Heart left ventricle (tissue), 13 donors: Measurements from ENCODE around the gene PSMG3.

Source experiments
- POLR2A ChIP-seq, 2 donors: fragments of 450-650 bp; IDR thresholded peaks; one replicate each; pipeline ENCODE4 v1.6.1; 2017; ENCODE audit warnings: antibody characterized with exemption in 2 of 2, mild to moderate bottlenecking in 2 of 2, moderate library complexity in 2 of 2
- TF ChIP-seq, protein P1 (sequence below), 12 donors: fragments of 200-600 bp; sonication (generic) in 4 of 12; IDR thresholded peaks; one replicate each; pipeline versions ENCODE4 v1.5.0 to v1.8.0; 2018 to 2022; ENCODE audit warnings: antibody characterized with exemption in 12 of 12, mild to moderate bottlenecking in 5 of 12
- donor health status: ischemic (EF 13 %, LVEDD 7.1; RV severe dilation, severe dysfunction).
- donor health status: DM: no; HTN: yes; CAD: no.
- donor health status: DM: no; HTN: no; CAD: no.
- donor health status: ischemic (EF 25% LVEDD 6.9; RV normal size, moderate dysfunction).
- donor health status: ischemic (EF 25% LVEDD 5.7; RV mildly dilated, moderate dysfunction).
- donor health status: ischemic (EF 35%, LVEDD 5.7; RV mildly dilated, moderate dysfunction).
- donor health status: nonischemic (EF 11% LVEDD 7.7; RV severe dilation, severe dysfunction).
- donor health status: DM: yes; HTN: yes; CAD: no.
- donor health status: PGD.
- donor health status: ischemic (EF 29% LVEDD 5.4; RV normal size, mild dysfunction).
- donor health status: nonischemic (EF 23%, LVEDD 6.1; RV moderate dilation, normal function).

DNA sequence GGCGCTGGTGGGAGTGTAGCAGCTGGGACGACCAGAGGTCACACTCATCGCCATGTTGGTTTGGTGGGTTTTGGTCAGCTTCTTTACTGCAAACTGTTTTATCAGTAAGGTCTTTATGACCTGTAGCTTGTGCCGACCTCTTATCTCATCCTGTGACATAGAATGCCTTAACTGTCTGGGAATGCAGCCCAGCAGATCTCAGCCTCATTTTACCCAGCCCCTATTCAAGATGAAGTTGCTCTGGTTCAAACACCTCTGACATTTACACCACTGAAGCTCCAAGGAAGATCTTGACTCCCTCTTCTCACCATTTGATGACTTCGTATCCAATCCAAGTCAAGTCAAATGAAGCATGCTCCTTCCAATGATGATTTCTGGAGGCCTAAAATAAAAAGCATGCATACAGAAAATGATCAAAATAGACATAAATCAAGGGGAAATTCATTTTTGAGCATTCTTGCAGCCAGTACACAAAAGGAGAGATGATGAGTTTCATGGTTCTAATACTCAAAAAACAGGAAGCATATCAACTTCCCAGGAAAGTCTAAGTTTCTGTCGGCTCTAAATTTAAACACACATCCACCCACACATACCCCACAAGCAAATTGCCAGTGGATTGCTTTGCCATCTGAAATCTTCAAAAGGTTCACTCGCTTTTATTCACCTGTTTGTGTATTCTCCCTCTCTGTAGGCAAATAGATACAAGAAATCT lies 2.4 kb upstream of the PSMG3 start:
- TF ChIP-seq, protein P1, sequence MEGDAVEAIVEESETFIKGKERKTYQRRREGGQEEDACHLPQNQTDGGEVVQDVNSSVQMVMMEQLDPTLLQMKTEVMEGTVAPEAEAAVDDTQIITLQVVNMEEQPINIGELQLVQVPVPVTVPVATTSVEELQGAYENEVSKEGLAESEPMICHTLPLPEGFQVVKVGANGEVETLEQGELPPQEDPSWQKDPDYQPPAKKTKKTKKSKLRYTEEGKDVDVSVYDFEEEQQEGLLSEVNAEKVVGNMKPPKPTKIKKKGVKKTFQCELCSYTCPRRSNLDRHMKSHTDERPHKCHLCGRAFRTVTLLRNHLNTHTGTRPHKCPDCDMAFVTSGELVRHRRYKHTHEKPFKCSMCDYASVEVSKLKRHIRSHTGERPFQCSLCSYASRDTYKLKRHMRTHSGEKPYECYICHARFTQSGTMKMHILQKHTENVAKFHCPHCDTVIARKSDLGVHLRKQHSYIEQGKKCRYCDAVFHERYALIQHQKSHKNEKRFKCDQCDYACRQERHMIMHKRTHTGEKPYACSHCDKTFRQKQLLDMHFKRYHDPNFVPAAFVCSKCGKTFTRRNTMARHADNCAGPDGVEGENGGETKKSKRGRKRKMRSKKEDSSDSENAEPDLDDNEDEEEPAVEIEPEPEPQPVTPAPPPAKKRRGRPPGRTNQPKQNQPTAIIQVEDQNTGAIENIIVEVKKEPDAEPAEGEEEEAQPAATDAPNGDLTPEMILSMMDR (IDR thresholded peaks at IDR 0.05): no peak
- TF ChIP-seq POLR2A (IDR thresholded peaks at IDR 0.05): no peak
